ENCODE results near the gene ZCWPW2. TPM values are rescaled to one million over a fixed set of nuclear protein-coding genes. Genes with fewer than 3 reads are reported as not detected.

ZCWPW2 gene
- total RNA-seq, 1 experiment from 2014 or later, result not detected

- CTCF ChIA-PET, result no interaction called here
- no peak overlapping the region for H3K27ac Mint-ChIP-seq (ENCODE audit: unreplicated experiment)
- DNase-seq, result no peak
- intact Hi-C loops (cut with micrococcal nuclease; ENCODE audit: unreplicated experiment), result no loop called here
- peak; percentile 24 for TF ChIP-seq CTCF (IDR thresholded peaks at IDR 0.05; ENCODE audit: unreplicated experiment)
- no peaks in the 10 kb centered on the region for H3K4me1 Mint-ChIP-seq (ENCODE audit: low read depth, unreplicated experiment)
- no peak overlapping the region for H3K4me3 Mint-ChIP-seq (ENCODE audit: low read depth, unreplicated experiment)
- BruUV-seq (replicated peaks), result no TSS peak
- H3K36me3 Mint-ChIP-seq (ENCODE audit: insufficient read depth, unreplicated experiment), result no peaks in the 10 kb centered on the region
- no peaks in the 10 kb centered on the region for H3K27me3 Mint-ChIP-seq (ENCODE audit: unreplicated experiment)
- no peaks in the 10 kb centered on the region for H3K9me3 Mint-ChIP-seq (ENCODE audit: low read depth, unreplicated experiment)
Measured at GRCh38 chr3:28334552-28334951, 14.0 kb upstream of the ZCWPW2 start.

GRCh38 chr3:28335246-28335645, 13.3 kb upstream of the ZCWPW2 start:
- Mint-ChIP-seq H3K36me3 (ENCODE audit: insufficient read depth, unreplicated experiment) (no peaks in the 10 kb centered on the region), H3K27me3 (ENCODE audit: unreplicated experiment) (no peaks in the 10 kb centered on the region), H3K4me1 (ENCODE audit: low read depth, unreplicated experiment) (no peaks in the 10 kb centered on the region), H3K9me3 (ENCODE audit: low read depth, unreplicated experiment) (no peaks in the 10 kb centered on the region), H3K4me3 (ENCODE audit: low read depth, unreplicated experiment) (no peak overlapping the region), H3K27ac (ENCODE audit: unreplicated experiment) (no peak overlapping the region)
- no peak for DNase-seq
- CTCF ChIA-PET, result no interaction called here
- TF ChIP-seq CTCF (IDR thresholded peaks at IDR 0.05; ENCODE audit: unreplicated experiment), result no peak
- BruUV-seq (replicated peaks), result no TSS peak
- intact Hi-C loops (cut with micrococcal nuclease; ENCODE audit: unreplicated experiment), result no loop called here

- intact Hi-C loops (cut with micrococcal nuclease; ENCODE audit: unreplicated experiment), result no loop called here
- Mint-ChIP-seq H3K4me1 (ENCODE audit: low read depth, unreplicated experiment) (no peaks in the 10 kb centered on the region), H3K27ac (ENCODE audit: unreplicated experiment) (no peak overlapping the region), H3K36me3 (ENCODE audit: insufficient read depth, unreplicated experiment) (no peaks in the 10 kb centered on the region), H3K4me3 (ENCODE audit: low read depth, unreplicated experiment) (no peak overlapping the region), H3K27me3 (ENCODE audit: unreplicated experiment) (no peaks in the 10 kb centered on the region), H3K9me3 (ENCODE audit: low read depth, unreplicated experiment) (no peaks in the 10 kb centered on the region)
- no peak for TF ChIP-seq CTCF (IDR thresholded peaks at IDR 0.05; ENCODE audit: unreplicated experiment)
- CTCF ChIA-PET, result no interaction called here
- BruUV-seq (replicated peaks), result no TSS peak
- DNase-seq, result no peak
Measured at GRCh38 chr3:28337230-28337629, 11.3 kb upstream of the ZCWPW2 start.

- Mint-ChIP-seq H3K27ac (ENCODE audit: unreplicated experiment) (no peak overlapping the region), H3K27me3 (ENCODE audit: unreplicated experiment) (no peaks in the 10 kb centered on the region), H3K36me3 (ENCODE audit: insufficient read depth, unreplicated experiment) (peaks cover 6% of the 10 kb centered on the region), H3K4me3 (ENCODE audit: low read depth, unreplicated experiment) (no peak overlapping the region), H3K4me1 (ENCODE audit: low read depth, unreplicated experiment) (peaks cover 8% of the 10 kb centered on the region), H3K9me3 (ENCODE audit: low read depth, unreplicated experiment) (no peaks in the 10 kb centered on the region)
- intact Hi-C loops (cut with micrococcal nuclease; ENCODE audit: unreplicated experiment), result no loop called here
- CTCF ChIA-PET, result no interaction called here
- TF ChIP-seq CTCF (IDR thresholded peaks at IDR 0.05; ENCODE audit: unreplicated experiment), result no peak
- BruUV-seq (replicated peaks), result no TSS peak
- no peak for DNase-seq
Measured at GRCh38 chr3:28343144-28343543, 5.4 kb upstream of the ZCWPW2 start.

GRCh38 chr3:28345690-28346089, 2.8 kb upstream of the ZCWPW2 start:
- Mint-ChIP-seq H3K27me3 (ENCODE audit: unreplicated experiment) (no peaks in the 10 kb centered on the region), H3K4me3 (ENCODE audit: low read depth, unreplicated experiment) (no peak overlapping the region)
- CTCF ChIA-PET, result no interaction called here

More at GRCh38 chr3:28345690-28346089, 2.8 kb upstream of the ZCWPW2 start:
- no peaks in the 10 kb centered on the region for H3K9me3 Mint-ChIP-seq (ENCODE audit: low read depth, unreplicated experiment)
- BruUV-seq (replicated peaks), result no TSS peak
- no peak for DNase-seq
- no peak for TF ChIP-seq CTCF (IDR thresholded peaks at IDR 0.05; ENCODE audit: unreplicated experiment)
- peak overlapping the region; percentile 36 for H3K27ac Mint-ChIP-seq (ENCODE audit: unreplicated experiment)
- peaks cover 22% of the 10 kb centered on the region for H3K36me3 Mint-ChIP-seq (ENCODE audit: insufficient read depth, unreplicated experiment)
- peaks cover 16% of the 10 kb centered on the region for H3K4me1 Mint-ChIP-seq (ENCODE audit: low read depth, unreplicated experiment)
- intact Hi-C loops (cut with micrococcal nuclease; ENCODE audit: unreplicated experiment), result no loop called here

All from Calu3 (cell line).